ENCODE measurements around the gene SASH1. TPM values are rescaled to one million over a fixed set of nuclear protein-coding genes. Genes with fewer than 3 reads are reported as not detected.

Gene SASH1
- total and polyA plus RNA-seq, 7 donors, result 3.2 to 101 (median 40.5) TPM

- TF ChIP-seq POLR2AphosphoS5 (IDR thresholded peaks at IDR 0.05), result no peak
- no peak for TF ChIP-seq POLR2A (IDR thresholded peaks at IDR 0.05)
- TF ChIP-seq EP300 (IDR thresholded peaks at IDR 0.05), result no peak
- TF ChIP-seq, protein P1, sequence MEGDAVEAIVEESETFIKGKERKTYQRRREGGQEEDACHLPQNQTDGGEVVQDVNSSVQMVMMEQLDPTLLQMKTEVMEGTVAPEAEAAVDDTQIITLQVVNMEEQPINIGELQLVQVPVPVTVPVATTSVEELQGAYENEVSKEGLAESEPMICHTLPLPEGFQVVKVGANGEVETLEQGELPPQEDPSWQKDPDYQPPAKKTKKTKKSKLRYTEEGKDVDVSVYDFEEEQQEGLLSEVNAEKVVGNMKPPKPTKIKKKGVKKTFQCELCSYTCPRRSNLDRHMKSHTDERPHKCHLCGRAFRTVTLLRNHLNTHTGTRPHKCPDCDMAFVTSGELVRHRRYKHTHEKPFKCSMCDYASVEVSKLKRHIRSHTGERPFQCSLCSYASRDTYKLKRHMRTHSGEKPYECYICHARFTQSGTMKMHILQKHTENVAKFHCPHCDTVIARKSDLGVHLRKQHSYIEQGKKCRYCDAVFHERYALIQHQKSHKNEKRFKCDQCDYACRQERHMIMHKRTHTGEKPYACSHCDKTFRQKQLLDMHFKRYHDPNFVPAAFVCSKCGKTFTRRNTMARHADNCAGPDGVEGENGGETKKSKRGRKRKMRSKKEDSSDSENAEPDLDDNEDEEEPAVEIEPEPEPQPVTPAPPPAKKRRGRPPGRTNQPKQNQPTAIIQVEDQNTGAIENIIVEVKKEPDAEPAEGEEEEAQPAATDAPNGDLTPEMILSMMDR (IDR thresholded peaks at IDR 0.05), result no peak
- no peaks in the 10 kb centered on the region for H3K36me3 ChIP-seq
- H3K4me3 ChIP-seq, result no peak overlapping the region
- H3K4me1 ChIP-seq, result peaks cover 0 to 15% (median 7%) of the 10 kb centered on the region in 4 donors
- no peaks in the 10 kb centered on the region for H3K9me3 ChIP-seq
- no peak for DNase-seq
- H3K27me3 ChIP-seq, result no peaks in the 10 kb centered on the region
- intact Hi-C loops (cut with DNase I), result no loop called here
- no peak overlapping the region for H3K27ac ChIP-seq
- WGBS, 2 donors, result 93% methylated on average over 11 of the region's 11 CpGs
Observed at GRCh38 chr6:148325316-148326068, 17.1 kb upstream of the SASH1 start.

DNA sequence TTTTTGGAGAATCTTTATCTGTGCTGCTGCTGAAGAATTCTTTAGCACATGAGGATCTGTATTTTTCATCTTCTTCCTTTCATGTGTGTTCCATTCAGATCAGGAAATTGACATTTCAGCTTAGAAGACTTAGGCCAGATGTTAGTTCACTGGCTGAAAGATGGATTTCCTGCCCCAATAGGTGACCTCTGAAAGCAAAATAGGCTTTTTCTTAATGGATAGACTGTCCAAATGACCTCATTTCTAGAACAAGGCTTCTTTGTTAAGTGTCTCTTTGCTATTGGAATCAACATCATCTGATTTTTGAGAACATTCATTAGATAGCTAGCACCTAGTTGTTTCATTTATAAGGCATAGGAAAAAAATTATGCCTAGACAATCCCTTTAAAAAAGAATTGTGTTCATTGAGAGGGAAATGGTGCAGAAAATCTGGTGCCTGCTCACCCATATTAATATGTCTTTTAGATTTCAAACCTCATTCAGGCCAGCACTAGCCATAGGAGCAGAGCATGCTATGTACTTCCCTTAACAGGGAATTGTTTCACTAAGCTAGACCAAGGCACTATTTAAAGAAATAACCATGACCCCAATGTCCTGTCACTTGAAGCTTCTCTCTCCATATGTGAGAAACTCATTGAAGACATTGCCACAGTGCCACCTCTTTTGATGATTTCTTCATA, 13.6 kb upstream of the SASH1 start:
- H3K27ac ChIP-seq, result peak overlapping the region in 2 of 4 donors; percentile 11 to 30
- no peaks in the 10 kb centered on the region for H3K36me3 ChIP-seq
- DNase-seq, result no peak
- no peaks in the 10 kb centered on the region for H3K9me3 ChIP-seq
- H3K4me3 ChIP-seq, result no peak overlapping the region
- TF ChIP-seq POLR2AphosphoS5 (IDR thresholded peaks at IDR 0.05), result no peak
- TF ChIP-seq POLR2A (IDR thresholded peaks at IDR 0.05), result no peak
- no peak for TF ChIP-seq EP300 (IDR thresholded peaks at IDR 0.05)
- TF ChIP-seq, protein P1 (IDR thresholded peaks at IDR 0.05), result no peak
- no peaks in the 10 kb centered on the region for H3K27me3 ChIP-seq
- H3K4me1 ChIP-seq, result peaks cover 0 to 18% (median 7%) of the 10 kb centered on the region in 4 donors
- intact Hi-C loops (cut with DNase I), result no loop called here

- no peaks in the 10 kb centered on the region for H3K27me3 ChIP-seq
- peaks cover 0 to 18% (median 7%) of the 10 kb centered on the region in 4 donors for H3K4me1 ChIP-seq
- H3K4me3 ChIP-seq, result no peak overlapping the region
- intact Hi-C loops (cut with DNase I), result no loop called here
- no peak for DNase-seq
- no peaks in the 10 kb centered on the region for H3K9me3 ChIP-seq
- H3K36me3 ChIP-seq, result no peaks in the 10 kb centered on the region
- 74 to 86% methylated on average over 7 of the region's 7 CpGs for WGBS, 2 donors
- TF ChIP-seq EP300 (IDR thresholded peaks at IDR 0.05) (no peak), POLR2AphosphoS5 (IDR thresholded peaks at IDR 0.05) (peak in 1 of 4 donors; percentile 31)
- peak overlapping the region in 2 of 4 donors; percentile 11 to 30 for H3K27ac ChIP-seq
Observed at GRCh38 chr6:148329596-148330381, 12.8 kb upstream of the SASH1 start.

DNA sequence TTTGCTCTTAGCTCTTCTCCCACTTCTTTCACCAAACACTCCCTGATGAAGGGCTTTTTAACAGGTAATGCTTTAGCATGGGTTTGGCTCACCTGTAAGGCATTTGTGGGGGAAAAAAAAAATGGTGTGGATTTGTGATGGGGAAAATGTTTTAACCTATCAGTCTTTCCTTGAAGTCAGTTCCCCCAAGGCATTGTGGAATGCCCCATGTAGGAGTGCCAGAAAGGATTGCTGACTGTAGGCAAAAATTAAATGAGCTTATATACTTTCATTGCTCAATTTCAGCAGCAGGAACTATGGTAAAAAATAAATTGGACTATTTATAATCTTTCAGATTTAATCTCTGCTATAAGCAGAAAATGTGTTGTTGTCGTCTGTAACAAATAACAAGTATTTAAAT, 10.6 kb upstream of the SASH1 start:
- Histone ChIP-seq H3K27ac (no peak overlapping the region), H3K27me3 (no peaks in the 10 kb centered on the region), H3K36me3 (no peaks in the 10 kb centered on the region), H3K4me3 (no peak overlapping the region), H3K4me1 (peaks cover 0 to 18% (median 7%) of the 10 kb centered on the region in 4 donors), H3K9me3 (no peaks in the 10 kb centered on the region)
- TF ChIP-seq EP300 (IDR thresholded peaks at IDR 0.05), result no peak
- no peak for TF ChIP-seq POLR2AphosphoS5 (IDR thresholded peaks at IDR 0.05)
- DNase-seq, result no peak
- 84 to 91% methylated on average over 1 of the region's 1 CpG for WGBS, 2 donors
- intact Hi-C loops (cut with DNase I), result no loop called here

DNA sequence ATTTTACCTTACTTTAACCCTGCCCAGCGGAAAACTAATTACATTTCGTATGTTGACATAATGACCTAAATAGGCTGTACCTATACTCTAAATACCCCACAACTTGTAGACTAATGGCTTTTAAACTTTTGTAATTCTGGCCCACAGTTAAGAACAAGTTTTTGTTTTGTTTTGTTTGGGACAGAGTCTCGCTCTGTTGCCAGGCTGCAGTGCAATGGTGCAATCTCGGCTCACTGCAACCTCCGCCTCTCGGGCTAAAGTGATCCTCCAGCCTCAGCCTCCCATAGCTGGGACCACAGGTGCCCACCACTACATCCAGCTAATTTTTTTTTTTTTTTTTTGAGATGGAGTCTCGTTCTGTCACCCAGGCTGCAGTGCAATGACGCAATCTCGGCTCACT, 5.7 kb upstream of the SASH1 start:
- Histone ChIP-seq H3K27me3 (no peaks in the 10 kb centered on the region), H3K4me1 (peaks cover 0 to 8% (median 6%) of the 10 kb centered on the region in 4 donors), H3K9me3 (no peaks in the 10 kb centered on the region), H3K27ac (no peak overlapping the region), H3K36me3 (no peaks in the 10 kb centered on the region), H3K4me3 (no peak overlapping the region)
- intact Hi-C loops (cut with DNase I), result no loop called here
- DNase-seq, result no peak
- TF ChIP-seq POLR2A (IDR thresholded peaks at IDR 0.05) (no peak), POLR2AphosphoS5 (IDR thresholded peaks at IDR 0.05) (no peak), EP300 (IDR thresholded peaks at IDR 0.05) (no peak)
- TF ChIP-seq, protein P1 (IDR thresholded peaks at IDR 0.05), result no peak
- 96 to 97% methylated on average over 9 of the region's 9 CpGs for whole genome bisulfite sequencing, 2 donors

Data from sigmoid colon (tissue), 7 donors.